ENCODE data around the gene ANGPTL4. TPM values are rescaled to one million over a fixed set of nuclear protein-coding genes. Genes with fewer than 3 reads are reported as not detected.
A peak's percentile ranks its signal among the peaks of the same experiment; 100 is the strongest.
"Not testable (repeated sequence)": the region's sequence is repeated elsewhere in the genome, so short reads cannot be mapped to it uniquely, and the experiment has no call there.

ANGPTL4 gene
- total RNA-seq, 1 donor from 2014 or later: 161 TPM

DNA sequence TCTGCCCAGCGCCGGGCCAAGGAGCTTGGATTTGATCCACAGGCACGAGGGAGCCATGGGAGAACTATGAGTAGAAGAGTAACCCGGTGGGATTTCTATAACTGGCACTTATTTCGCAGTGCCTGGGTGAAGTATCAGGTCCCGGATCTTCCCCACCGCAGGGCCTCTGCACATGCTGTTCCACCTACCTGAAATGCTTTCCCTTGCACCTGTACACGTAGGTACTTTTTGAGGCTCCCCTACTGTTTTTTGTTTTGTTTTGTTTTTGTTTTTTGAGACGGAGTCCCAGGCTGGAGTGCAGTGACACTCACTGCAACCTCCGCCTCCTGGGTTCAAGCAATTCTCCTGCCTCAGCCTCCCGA is 20.5 kb upstream of the ANGPTL4 start:
- Histone ChIP-seq H3K4me1 (peaks cover 0 to 3% of the 10 kb centered on the region in 2 donors), H3K27ac (no peak overlapping the region), H3K36me3 (no peaks in the 10 kb centered on the region), H3K9me3 (no peaks in the 10 kb centered on the region), H3K4me3 (peak overlapping the region; percentile 57 to 61), H3K27me3 (peaks cover 13% of the 10 kb centered on the region)
- TF ChIP-seq, protein P1, sequence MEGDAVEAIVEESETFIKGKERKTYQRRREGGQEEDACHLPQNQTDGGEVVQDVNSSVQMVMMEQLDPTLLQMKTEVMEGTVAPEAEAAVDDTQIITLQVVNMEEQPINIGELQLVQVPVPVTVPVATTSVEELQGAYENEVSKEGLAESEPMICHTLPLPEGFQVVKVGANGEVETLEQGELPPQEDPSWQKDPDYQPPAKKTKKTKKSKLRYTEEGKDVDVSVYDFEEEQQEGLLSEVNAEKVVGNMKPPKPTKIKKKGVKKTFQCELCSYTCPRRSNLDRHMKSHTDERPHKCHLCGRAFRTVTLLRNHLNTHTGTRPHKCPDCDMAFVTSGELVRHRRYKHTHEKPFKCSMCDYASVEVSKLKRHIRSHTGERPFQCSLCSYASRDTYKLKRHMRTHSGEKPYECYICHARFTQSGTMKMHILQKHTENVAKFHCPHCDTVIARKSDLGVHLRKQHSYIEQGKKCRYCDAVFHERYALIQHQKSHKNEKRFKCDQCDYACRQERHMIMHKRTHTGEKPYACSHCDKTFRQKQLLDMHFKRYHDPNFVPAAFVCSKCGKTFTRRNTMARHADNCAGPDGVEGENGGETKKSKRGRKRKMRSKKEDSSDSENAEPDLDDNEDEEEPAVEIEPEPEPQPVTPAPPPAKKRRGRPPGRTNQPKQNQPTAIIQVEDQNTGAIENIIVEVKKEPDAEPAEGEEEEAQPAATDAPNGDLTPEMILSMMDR (IDR thresholded peaks at IDR 0.05): no peak
- no peak for DNase-seq (ENCODE audit: low spot score in 2 of 2)
- intact Hi-C loops (cut with DNase I): no loop called here

DNA sequence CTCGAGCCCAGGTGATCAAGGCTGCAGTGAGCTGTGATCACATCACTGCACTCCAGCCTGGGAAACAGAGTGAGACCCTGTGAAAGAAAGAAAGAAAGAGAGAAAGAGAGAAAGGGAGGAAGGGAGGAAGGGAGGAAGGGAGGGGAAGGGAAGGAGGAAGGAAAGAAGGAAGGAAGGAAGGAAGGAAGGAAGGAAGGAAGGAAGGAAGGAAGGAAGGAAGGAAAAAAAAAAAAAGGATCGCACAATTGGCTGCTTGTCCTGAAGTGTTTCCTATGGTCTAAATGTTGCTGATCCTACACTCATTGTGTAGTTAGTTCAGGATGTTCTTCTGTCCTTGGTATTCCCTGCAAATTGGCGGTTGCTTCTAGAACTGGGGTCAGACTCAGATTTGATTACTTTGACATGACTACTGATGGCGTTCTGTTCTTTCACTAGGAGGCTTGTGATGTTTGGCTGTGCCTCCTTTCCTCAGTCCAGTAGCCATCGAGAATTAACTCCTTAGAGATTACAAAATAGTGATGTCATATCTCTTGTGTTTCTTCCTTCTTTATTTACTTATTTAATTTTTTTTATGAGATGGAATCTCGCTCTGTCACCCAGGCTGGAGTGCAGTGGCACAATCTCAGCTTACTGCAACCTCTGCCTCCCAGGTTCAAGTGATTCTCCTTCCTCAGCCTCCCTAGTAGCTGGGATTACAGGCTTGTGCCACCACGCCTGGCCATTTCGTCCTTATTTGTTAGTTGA is 14.2 kb upstream of the ANGPTL4 start:
- not testable (repeated sequence) for H3K4me3 ChIP-seq; H3K36me3 ChIP-seq; H3K27ac ChIP-seq; H3K27me3 ChIP-seq; H3K9me3 ChIP-seq; DNase-seq (ENCODE audit: low spot score in 2 of 2)
- H3K4me1 ChIP-seq: peaks cover 0 to 19% of the 10 kb centered on the region in 2 donors
- intact Hi-C loops (cut with DNase I): loop anchor here (10.0 kb wide), 1 partner anchor 235 kb away; no protein-coding TSS in a partner anchor

DNA sequence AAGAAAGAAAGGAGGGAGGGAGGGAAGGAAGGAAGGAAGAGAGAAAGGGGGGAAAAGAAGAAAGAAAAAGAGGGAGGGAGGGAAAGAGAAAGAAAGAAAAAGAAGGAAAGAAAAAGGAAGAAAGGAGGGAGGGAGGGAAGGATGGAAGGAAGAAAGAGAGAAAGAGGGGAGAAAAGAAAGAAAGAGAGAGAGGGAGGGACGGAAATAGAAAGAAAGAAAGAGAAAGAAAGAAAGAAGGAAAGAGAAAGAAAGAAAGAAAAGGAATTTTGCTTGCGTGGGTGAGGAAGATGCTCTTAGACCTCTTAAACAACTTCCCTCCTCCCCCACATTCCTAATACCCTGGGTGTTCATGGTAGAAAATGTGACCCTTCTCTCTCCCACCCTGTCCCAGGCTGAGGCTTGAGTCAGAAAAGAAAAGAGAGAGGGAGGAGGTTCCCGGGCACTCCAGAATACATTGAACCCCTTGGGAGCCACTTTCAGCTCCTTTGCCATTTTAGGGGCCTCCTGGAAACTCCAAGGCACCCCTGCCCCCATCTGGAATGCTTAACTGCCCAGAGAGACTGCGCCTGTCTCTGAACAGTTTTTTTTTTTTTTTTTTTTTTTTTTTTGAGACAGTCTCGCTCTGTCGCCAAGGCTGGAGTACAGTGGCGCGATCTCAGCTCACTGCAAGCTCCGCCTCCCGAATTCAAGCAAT is 11.7 kb upstream of the ANGPTL4 start:
- TF ChIP-seq, protein P1 (IDR thresholded peaks at IDR 0.05): no peak
- Histone ChIP-seq H3K9me3 (no peaks in the 10 kb centered on the region), H3K27ac (peak overlapping the region; percentile 34 to 56), H3K4me3 (peak overlapping the region in 1 of 2 donors; percentile 51), H3K36me3 (no peaks in the 10 kb centered on the region), H3K27me3 (no peaks in the 10 kb centered on the region), H3K4me1 (peaks cover 0 to 20% of the 10 kb centered on the region in 2 donors)
- intact Hi-C loops (cut with DNase I): loop anchor here (10.0 kb wide), 1 partner anchor 233 kb away; no protein-coding TSS in a partner anchor
- DNase-seq (ENCODE audit: low spot score in 2 of 2): no peak

DNA sequence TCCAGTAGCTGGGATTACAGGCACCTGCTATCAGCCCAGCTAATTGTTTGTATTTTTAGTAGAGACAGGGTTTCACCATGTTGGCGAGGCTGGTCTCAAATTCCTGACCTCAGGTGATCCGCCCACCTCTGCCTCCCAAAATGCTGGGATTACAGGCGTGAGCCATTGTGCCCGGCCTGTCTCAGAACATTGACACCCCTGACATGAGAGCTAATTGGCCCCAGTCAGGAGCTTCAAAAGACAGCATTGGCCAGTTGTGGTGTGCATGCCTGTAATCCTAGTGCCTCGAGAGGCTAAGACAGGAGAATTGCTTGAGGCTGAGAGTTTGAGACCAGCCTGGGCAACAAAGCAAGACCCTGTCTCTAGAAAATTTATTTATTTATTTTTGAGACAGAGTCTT is 11.1 kb upstream of the ANGPTL4 start:
- H3K9me3 ChIP-seq; H3K36me3 ChIP-seq; H3K27me3 ChIP-seq; DNase-seq (ENCODE audit: low spot score in 2 of 2): not testable (repeated sequence)
- Histone ChIP-seq H3K4me3 (peak overlapping the region in 1 of 2 donors; percentile 51), H3K27ac (peak overlapping the region in 1 of 2 donors; percentile 56), H3K4me1 (peaks cover 0 to 20% of the 10 kb centered on the region in 2 donors)
- intact Hi-C loops (cut with DNase I): loop anchor here (10.0 kb wide), 1 partner anchor 232 kb away; no protein-coding TSS in a partner anchor

DNA sequence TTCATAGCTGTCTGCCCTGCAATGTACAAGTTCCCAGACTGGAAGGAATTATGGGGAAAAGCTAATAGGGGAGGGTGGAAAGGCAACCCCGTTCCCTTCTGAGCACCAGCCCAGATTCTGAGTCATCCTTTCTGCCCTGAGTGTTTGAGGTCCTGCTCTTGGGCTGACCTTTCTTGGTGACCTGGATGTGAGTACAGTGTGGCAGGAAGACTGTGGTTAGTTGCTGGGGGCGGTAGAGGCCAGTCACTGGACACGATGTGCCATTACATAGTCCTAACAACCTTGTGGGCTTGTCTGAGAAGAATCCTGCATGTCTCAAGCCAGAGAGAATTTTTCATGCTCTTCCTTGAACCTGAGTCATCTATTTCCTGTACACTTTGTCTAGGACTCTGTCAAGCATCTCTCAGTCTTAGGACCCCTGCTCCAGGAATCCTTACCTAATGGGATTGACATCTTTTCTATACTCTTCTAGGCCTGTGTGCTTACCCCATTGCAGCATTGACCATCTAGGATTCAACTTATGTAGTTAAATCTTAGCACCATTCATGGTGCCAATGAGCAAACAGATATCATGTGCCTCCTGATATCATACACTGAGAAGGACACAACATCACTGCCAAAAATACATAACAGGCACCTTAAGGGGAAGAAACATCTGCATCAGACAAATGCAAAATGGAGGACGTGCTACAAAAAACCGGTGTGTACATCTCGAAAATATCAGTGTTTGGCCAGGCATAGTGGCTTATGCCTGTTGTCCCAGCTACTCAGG is 8.1 kb upstream of the ANGPTL4 start:
- intact Hi-C loops (cut with DNase I): loop anchor here (2.0 to 10.0 kb wide), 2 partner anchors 151 to 229 kb away; no protein-coding TSS in a partner anchor
- DNase-seq (ENCODE audit: low spot score in 2 of 2): peak; percentile 31 to 92
- H3K9me3 ChIP-seq: no peaks in the 10 kb centered on the region
- H3K27me3 ChIP-seq: no peaks in the 10 kb centered on the region
- H3K27ac ChIP-seq: peak overlapping the region; percentile 53
- H3K4me3 ChIP-seq: no peak overlapping the region
- H3K4me1 ChIP-seq: peaks cover 0 to 20% of the 10 kb centered on the region in 2 donors
- TF ChIP-seq, protein P1 (IDR thresholded peaks at IDR 0.05): no peak
- no peaks in the 10 kb centered on the region for H3K36me3 ChIP-seq

DNA sequence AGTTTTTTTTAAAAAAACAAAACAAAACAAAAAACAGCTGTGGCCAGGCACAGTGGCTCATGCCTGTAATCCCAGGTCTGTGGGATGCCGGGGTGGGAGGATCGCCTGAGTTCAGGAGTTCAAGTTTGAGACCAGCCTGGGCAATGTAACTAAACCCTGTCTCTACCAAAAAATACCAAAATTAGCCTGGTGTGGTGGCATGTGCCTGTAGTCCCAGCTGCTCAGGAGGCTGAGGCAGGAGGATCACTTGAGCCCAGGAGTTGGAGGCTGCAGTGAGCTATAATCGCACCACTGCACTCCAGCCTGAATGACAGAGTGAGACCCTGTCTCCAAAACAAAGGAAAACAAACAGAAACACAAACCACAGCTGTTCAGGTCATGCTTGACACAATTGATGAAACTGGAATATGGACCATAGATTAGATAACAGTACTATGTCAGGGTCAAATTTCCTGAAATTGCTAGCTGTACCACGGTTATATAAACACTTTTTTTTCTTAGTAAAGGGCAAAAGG is 6.9 kb upstream of the ANGPTL4 start:
- Histone ChIP-seq H3K4me1 (peaks cover 5 to 24% of the 10 kb centered on the region in 2 donors), H3K27ac (no peak overlapping the region)
- intact Hi-C loops (cut with DNase I): loop anchor here (10.0 kb wide), 1 partner anchor 228 kb away; no protein-coding TSS in a partner anchor

More for the DNA sequence above, 6.9 kb upstream of the ANGPTL4 start:
- Histone ChIP-seq H3K4me3 (no peak overlapping the region), H3K9me3 (no peaks in the 10 kb centered on the region), H3K36me3 (no peaks in the 10 kb centered on the region), H3K27me3 (no peaks in the 10 kb centered on the region)
- DNase-seq (ENCODE audit: low spot score in 2 of 2): no peak
- TF ChIP-seq, protein P1 (IDR thresholded peaks at IDR 0.05): no peak

Data from ascending aorta (tissue), 2 donors.